Keratinocyte (primary cell): Measurements from ENCODE around the gene TNS1. TPM values are rescaled to one million over a fixed set of nuclear protein-coding genes. Genes with fewer than 3 reads are reported as not detected.

ENCODE experiments used
- DNase-seq: peaks from one replicate; pipeline ENCODE4 v3.0.0-alpha.2; 2011; ENCODE audit warnings: low read depth, missing footprints, low spot score
- FAIRE-seq: peaks from 2 replicates; lab custom pipeline; 2011; peaks lifted over from hg19 to GRCh38; lab: Jason Lieb, UNC
- H2AFZ ChIP-seq: 2 replicates; pipeline ENCODE4 v1.6.0; 2012; ENCODE audit warnings: low read length, control low read depth, inconsistent platforms; ENCODE audit not compliant: control insufficient read depth
- H3K27ac ChIP-seq: 2 replicates; pipeline ENCODE4 v1.5.1; 2011; ENCODE audit warnings: low read length; ENCODE audit not compliant: control insufficient read depth, insufficient read depth
- H3K27me3 ChIP-seq: 3 replicates; pipeline ENCODE4 v1.6.0; 2011; ENCODE audit warnings: low read length; ENCODE audit not compliant: control insufficient read depth, insufficient read depth; ENCODE audit errors: extremely low read depth
- H3K36me3 ChIP-seq, 2 experiments: 2 replicates in 1 of 2; 3 replicates in 1 of 2; pipeline ENCODE4 v1.5.1; 2011; ENCODE audit warnings: low read length in 2 of 2, mild to moderate bottlenecking in 1 of 2; ENCODE audit not compliant: control insufficient read depth in 2 of 2, insufficient read depth in 2 of 2; ENCODE audit errors: extremely low read depth in 1 of 2
- H3K4me1 ChIP-seq: 3 replicates; pipeline ENCODE4 v1.5.1; 2011; ENCODE audit warnings: low read length; ENCODE audit not compliant: control insufficient read depth, insufficient read depth; ENCODE audit errors: extremely low read depth
- H3K4me2 ChIP-seq: 3 replicates; pipeline ENCODE4 v1.6.0; 2011; ENCODE audit warnings: low read depth, low read length; ENCODE audit not compliant: control insufficient read depth, insufficient read depth; ENCODE audit errors: extremely low read depth
- H3K4me3 ChIP-seq, 3 experiments: fragments of 200-600 bp in 1 of 3; sonication (generic) in 1 of 3; 2 replicates in 2 of 3; 3 replicates in 1 of 3; pipeline ENCODE4 v1.5.1; 2011 to 2016; ENCODE audit warnings: low read length in 3 of 3, mild to moderate bottlenecking in 3 of 3, control low read depth in 2 of 3, inconsistent platforms in 1 of 3, low read depth in 1 of 3, mixed read lengths in 1 of 3, mixed run types in 1 of 3, moderate library complexity in 1 of 3; ENCODE audit not compliant: control insufficient read depth in 2 of 3, insufficient read depth in 2 of 3; ENCODE audit errors: extremely low read depth in 1 of 3
- H3K79me2 ChIP-seq: 2 replicates; pipeline ENCODE4 v1.6.0; 2012; ENCODE audit warnings: low read length; ENCODE audit not compliant: control insufficient read depth, insufficient read depth
- H3K9ac ChIP-seq: 3 replicates; pipeline ENCODE4 v1.6.0; 2011; ENCODE audit warnings: low read length; ENCODE audit not compliant: control insufficient read depth, insufficient read depth; ENCODE audit errors: extremely low read depth
- H3K9me1 ChIP-seq: 3 replicates; pipeline ENCODE4 v1.6.0; 2011; ENCODE audit warnings: low read length; ENCODE audit not compliant: control insufficient read depth, insufficient read depth; ENCODE audit errors: extremely low read depth
- H3K9me3 ChIP-seq: 2 replicates; pipeline ENCODE4 v1.5.1; 2012; ENCODE audit warnings: low read depth, low read length; ENCODE audit not compliant: control insufficient read depth
- H4K20me1 ChIP-seq: 3 replicates; pipeline ENCODE4 v1.6.0; 2011; ENCODE audit warnings: low read length; ENCODE audit not compliant: control insufficient read depth, insufficient read depth; ENCODE audit errors: extremely low read depth
- EZH2 ChIP-seq: IDR thresholded peaks from one replicate; pipeline ENCODE4 v1.6.1; 2012; ENCODE audit warnings: inconsistent platforms, mild to moderate bottlenecking, low read length, moderate library complexity
- dilution Hi-C: fragments of 300-500 bp; cut with MboI; formaldehyde crosslinking; loops from one replicate; pipeline ENCODE4 v1.7.0; 2020; ENCODE audit warnings: low sequenced_read_pairs; ENCODE audit not compliant: extremely low pct_ligation_motif_present
- polyA plus RNA-seq, 5 experiments: library from polyadenylated mRNA; depleted of rRNA in 3 of 5; stranded (reverse) in 3 of 5; stranded (forward) in 1 of 5; unstranded in 1 of 5; fragments of >200 nt; gene quantifications; 1 replicate in 1 of 5; 2 replicates in 3 of 5; 3 replicates in 1 of 5; pipeline versions ENCODE4 v1.2.1 to v1.2.3, GENCODE V29; 2011 to 2012; ENCODE audit warnings: missing spikeins in 2 of 5, low read depth in 1 of 5, low replicate concordance in 1 of 5
- TF ChIP-seq, protein P1 (sequence below), 3 experiments: IDR thresholded peaks in 1 of 3; conservative IDR thresholded peaks in 1 of 3; optimal IDR thresholded peaks in 1 of 3; 2 replicates in 2 of 3; 3 replicates in 1 of 3; pipeline versions ENCODE3 to v1.5.1; 2011; ENCODE audit warnings: low read length in 3 of 3, mild to moderate bottlenecking in 3 of 3, moderate library complexity in 2 of 3, control low read depth in 1 of 3, inconsistent platforms in 1 of 3; ENCODE audit not compliant: insufficient read depth in 2 of 3; ENCODE audit errors: extremely low read depth in 1 of 3

TNS1 gene
- polyA plus RNA-seq, 1 donor (not counting 4 experiments of a cell fraction or from before 2014, with no cell fraction given) = 2.5 TPM

DNA sequence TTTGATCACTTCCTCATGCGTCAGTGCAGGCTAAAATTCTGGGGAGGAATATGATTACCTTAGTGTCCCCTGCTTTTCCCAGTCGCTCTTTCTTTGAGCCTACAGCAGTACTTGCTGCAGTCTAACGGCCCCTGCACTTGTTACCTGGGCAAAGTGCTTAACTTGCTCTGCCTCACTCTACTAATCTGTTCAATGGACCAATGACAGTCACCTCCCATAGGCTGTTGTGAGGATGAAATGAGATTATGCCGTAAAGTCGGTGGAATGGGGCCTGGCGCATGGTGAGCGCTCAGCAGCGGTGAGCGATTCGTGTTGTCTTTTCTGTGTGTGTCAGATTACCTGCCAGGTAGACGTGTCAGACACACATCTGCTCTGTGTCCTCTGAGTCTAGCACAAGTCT is 5.3 kb downstream of the TNS1 start:
- dilution Hi-C loops = no loop called here
- no peaks in the 10 kb centered on the region for H3K79me2 ChIP-seq
- H3K9me1 ChIP-seq = no peaks in the 10 kb centered on the region
- peaks cover 26% of the 10 kb centered on the region for H3K4me1 ChIP-seq
- no peak overlapping the region for H3K4me3 ChIP-seq
- no peak overlapping the region for H3K9ac ChIP-seq
- FAIRE-seq (no peak), DNase-seq (no peak)
- no peak overlapping the region for H3K4me2 ChIP-seq
- H3K9me3 ChIP-seq = no peaks in the 10 kb centered on the region
- no peak overlapping the region for H3K27ac ChIP-seq
- TF ChIP-seq, protein P1, sequence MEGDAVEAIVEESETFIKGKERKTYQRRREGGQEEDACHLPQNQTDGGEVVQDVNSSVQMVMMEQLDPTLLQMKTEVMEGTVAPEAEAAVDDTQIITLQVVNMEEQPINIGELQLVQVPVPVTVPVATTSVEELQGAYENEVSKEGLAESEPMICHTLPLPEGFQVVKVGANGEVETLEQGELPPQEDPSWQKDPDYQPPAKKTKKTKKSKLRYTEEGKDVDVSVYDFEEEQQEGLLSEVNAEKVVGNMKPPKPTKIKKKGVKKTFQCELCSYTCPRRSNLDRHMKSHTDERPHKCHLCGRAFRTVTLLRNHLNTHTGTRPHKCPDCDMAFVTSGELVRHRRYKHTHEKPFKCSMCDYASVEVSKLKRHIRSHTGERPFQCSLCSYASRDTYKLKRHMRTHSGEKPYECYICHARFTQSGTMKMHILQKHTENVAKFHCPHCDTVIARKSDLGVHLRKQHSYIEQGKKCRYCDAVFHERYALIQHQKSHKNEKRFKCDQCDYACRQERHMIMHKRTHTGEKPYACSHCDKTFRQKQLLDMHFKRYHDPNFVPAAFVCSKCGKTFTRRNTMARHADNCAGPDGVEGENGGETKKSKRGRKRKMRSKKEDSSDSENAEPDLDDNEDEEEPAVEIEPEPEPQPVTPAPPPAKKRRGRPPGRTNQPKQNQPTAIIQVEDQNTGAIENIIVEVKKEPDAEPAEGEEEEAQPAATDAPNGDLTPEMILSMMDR (optimal IDR thresholded peaks at IDR 0.05 in 1 of 3, IDR thresholded peaks at IDR 0.05 in 1 of 3, conservative IDR thresholded peaks at IDR 0.05 in 1 of 3; ENCODE audit: extremely low read depth in 1 of 3, insufficient read depth in 2 of 3, low read length in 3 of 3) = no peak
- TF ChIP-seq EZH2 = no peak
- H4K20me1 ChIP-seq = no peaks in the 10 kb centered on the region
- H2AFZ ChIP-seq = no peak overlapping the region
- H3K36me3 ChIP-seq = no peaks in the 10 kb centered on the region
- peaks cover 6% of the 10 kb centered on the region for H3K27me3 ChIP-seq

DNA sequence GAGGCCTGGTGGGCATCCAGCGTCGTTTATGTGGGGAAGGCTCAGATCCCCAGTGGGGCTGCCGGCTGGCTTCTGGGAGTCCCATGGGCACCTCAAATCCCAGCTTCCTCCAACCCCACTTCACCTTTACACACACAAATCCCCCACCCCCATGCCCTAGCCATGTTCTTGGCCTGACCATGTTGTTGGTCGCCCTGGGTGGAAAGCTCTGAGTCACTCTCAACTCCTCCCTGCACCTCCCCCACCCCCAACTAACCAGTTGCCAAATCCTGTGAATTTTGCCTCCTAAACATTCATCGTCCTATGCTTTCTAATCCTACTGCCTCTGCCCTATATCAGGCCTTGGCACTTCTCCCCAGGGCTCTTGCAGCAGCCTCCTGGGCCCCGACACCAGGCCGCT is 6.4 kb downstream of the TNS1 start:
- no peaks in the 10 kb centered on the region for H3K79me2 ChIP-seq
- H3K9ac ChIP-seq = no peak overlapping the region
- DNase-seq = no peak
- TF ChIP-seq, protein P1 (optimal IDR thresholded peaks at IDR 0.05 in 1 of 3, IDR thresholded peaks at IDR 0.05 in 1 of 3, conservative IDR thresholded peaks at IDR 0.05 in 1 of 3; ENCODE audit: extremely low read depth in 1 of 3, insufficient read depth in 2 of 3, low read length in 3 of 3) = no peak
- no peak for TF ChIP-seq EZH2
- H3K4me1 ChIP-seq = peaks cover 26% of the 10 kb centered on the region
- H3K9me3 ChIP-seq = no peaks in the 10 kb centered on the region
- no peaks in the 10 kb centered on the region for H3K36me3 ChIP-seq
- H3K27me3 ChIP-seq = peaks cover 1% of the 10 kb centered on the region
- H2AFZ ChIP-seq = no peak overlapping the region
- peak; percentile 67 for FAIRE-seq
- peak overlapping the region; percentile 61 for H3K4me2 ChIP-seq
- no peaks in the 10 kb centered on the region for H4K20me1 ChIP-seq
- no peak overlapping the region for H3K4me3 ChIP-seq
- dilution Hi-C loops = no loop called here
- H3K27ac ChIP-seq = peak overlapping the region; percentile 25
- H3K9me1 ChIP-seq = no peaks in the 10 kb centered on the region
